ENCODE data around the gene CTBP2.

DNA sequence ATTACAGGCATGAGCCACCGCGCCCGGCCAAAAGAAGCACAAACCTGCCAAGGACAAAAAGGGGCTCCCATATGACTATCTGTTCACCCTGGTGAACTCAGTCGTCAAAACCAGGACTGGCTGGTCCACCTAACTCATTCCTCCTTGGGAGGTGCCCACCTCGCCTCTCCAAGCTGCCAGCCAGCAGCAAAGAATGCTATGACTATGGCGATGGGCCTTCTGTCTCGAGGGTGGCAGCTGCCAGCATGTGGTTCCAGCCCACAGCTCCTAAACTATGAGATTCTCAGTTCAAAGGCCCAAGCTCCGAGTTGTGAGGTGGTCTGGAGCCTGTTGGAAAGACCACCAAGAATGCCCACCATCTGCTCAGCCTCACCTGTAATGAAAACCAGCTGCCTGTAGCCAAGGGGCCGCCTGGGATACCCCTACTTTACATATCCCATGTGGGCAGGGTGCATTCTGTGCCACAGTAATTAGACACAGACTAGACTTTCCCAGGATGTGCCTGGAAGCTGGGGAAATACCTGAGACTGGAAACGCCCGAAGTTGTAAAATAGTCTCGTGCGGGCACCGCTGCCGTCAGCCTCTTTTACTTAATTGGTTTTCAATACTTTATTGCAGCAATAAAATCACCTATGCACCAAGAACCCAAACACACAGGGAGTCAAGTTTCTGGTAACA, 147.4 kb downstream of the CTBP2 start:
- TF ChIP-seq, protein P1, sequence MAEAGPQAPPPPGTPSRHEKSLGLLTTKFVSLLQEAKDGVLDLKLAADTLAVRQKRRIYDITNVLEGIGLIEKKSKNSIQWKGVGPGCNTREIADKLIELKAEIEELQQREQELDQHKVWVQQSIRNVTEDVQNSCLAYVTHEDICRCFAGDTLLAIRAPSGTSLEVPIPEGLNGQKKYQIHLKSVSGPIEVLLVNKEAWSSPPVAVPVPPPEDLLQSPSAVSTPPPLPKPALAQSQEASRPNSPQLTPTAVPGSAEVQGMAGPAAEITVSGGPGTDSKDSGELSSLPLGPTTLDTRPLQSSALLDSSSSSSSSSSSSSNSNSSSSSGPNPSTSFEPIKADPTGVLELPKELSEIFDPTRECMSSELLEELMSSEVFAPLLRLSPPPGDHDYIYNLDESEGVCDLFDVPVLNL (CRISPR knock-in tag; IDR thresholded peaks at IDR 0.05; ENCODE audit: borderline replicate concordance, low read depth), result no peak
- no peak for TF ChIP-seq CTCF (IDR thresholded peaks at IDR 0.05)

Measured in WTC11 (cell line).